Liver (tissue), 3 donors: ENCODE measurements around the gene NXPH4.

ENCODE experiments used
- CTCF ChIP-seq: fragments of 150-350 bp; IDR thresholded peaks from 2 replicates; pipeline ENCODE4 v1.5.1; 2017; ENCODE audit warnings: improper control_type of control experiment, low read depth, low read length; ENCODE audit not compliant: missing input control
- FOXA1 ChIP-seq: IDR thresholded peaks from 2 replicates; pipeline ENCODE4 v1.6.1; 2016; ENCODE audit warnings: antibody characterized with exemption
- GABPA ChIP-seq, 2 donors: IDR thresholded peaks in 1 of 2; conservative IDR thresholded peaks in 1 of 2; 2 replicates each; pipeline ENCODE4 v1.6.1; 2016; ENCODE audit warnings: antibody characterized with exemption in 2 of 2, mild to moderate bottlenecking in 1 of 2, moderate library complexity in 1 of 2
- RAD21 ChIP-seq, 2 donors: IDR thresholded peaks; 2 replicates each; pipeline ENCODE4 v1.6.1; 2016; ENCODE audit warnings: antibody characterized with exemption in 2 of 2, mild to moderate bottlenecking in 2 of 2
- SP1 ChIP-seq: IDR thresholded peaks from 2 replicates; pipeline ENCODE4 v1.6.1; 2018; ENCODE audit warnings: antibody characterized with exemption, mild to moderate bottlenecking
- YY1 ChIP-seq: IDR thresholded peaks from 2 replicates; pipeline ENCODE4 v1.6.1; 2016; ENCODE audit warnings: antibody characterized with exemption, mild to moderate bottlenecking
- ZBTB33 ChIP-seq: IDR thresholded peaks from 2 replicates; pipeline ENCODE4 v1.6.1; 2016; ENCODE audit warnings: antibody characterized with exemption
- donor health status: healthy.
- donor health status: healthy.

GRCh38 chr12:57199191-57199590 lies 17.4 kb upstream of the NXPH4 start:
- TF ChIP-seq CTCF = no peak
- no peak for TF ChIP-seq YY1
- TF ChIP-seq ZBTB33 = no peak
- TF ChIP-seq FOXA1 = no peak
- no peak for TF ChIP-seq GABPA (IDR thresholded peaks at IDR 0.05 in 1 of 2, conservative IDR thresholded peaks at IDR 0.05 in 1 of 2)
- TF ChIP-seq SP1 = no peak
- TF ChIP-seq RAD21 (IDR thresholded peaks at IDR 0.05) = no peak
